GM21360 (cell line): ENCODE measurements around the gene CT45A1.
"Not testable (repeated sequence)": the region's sequence is repeated elsewhere in the genome, so short reads cannot be mapped to it uniquely, and the experiment has no call there.

ENCODE experiments used
- ATAC-seq: cut with Tn5 transposase; IDR thresholded peaks from one replicate; pipeline ENCODE4 v1.9.1; 2021; ENCODE audit warnings: mild to moderate bottlenecking, moderate library complexity; ENCODE audit not compliant: unreplicated experiment

Gene CT45A1

GRCh38 chrX:135713183-135713689, at the start of gene CT45A1:
Gene CT45A1, plus strand, starts transcription at chrX:135713639. Its CDS starts 5,302 bp downstream, at chrX:135718941.
- ATAC-seq: not testable (repeated sequence)

- not testable (repeated sequence) for ATAC-seq
Measured at GRCh38 chrX:135672979-135673378, 40.5 kb upstream of the CT45A1 start.

GRCh38 chrX:135688137-135688536, 25.3 kb upstream of the CT45A1 start:
- ATAC-seq: no peak

GRCh38 chrX:135695471-135695870, 18.0 kb upstream of the CT45A1 start:
- ATAC-seq: no peak

- ATAC-seq: no peak
Measured at GRCh38 chrX:135697601-135698000, 15.8 kb upstream of the CT45A1 start.

- no peak for ATAC-seq
Measured at GRCh38 chrX:135698924-135699323, 14.5 kb upstream of the CT45A1 start.

GRCh38 chrX:135707880-135708279, 5.6 kb upstream of the CT45A1 start:
- no peak for ATAC-seq

GRCh38 chrX:135713795-135714194, 356 bp downstream of the CT45A1 start:
- ATAC-seq: no peak

GRCh38 chrX:135734666-135735065, 21.2 kb downstream of the CT45A1 start:
- not testable (repeated sequence) for ATAC-seq

- no peak for ATAC-seq
Measured at GRCh38 chrX:135737366-135738071, 24.1 kb downstream of the CT45A1 start.

- no peak for ATAC-seq
Measured at GRCh38 chrX:135740681-135741149, 27.3 kb downstream of the CT45A1 start.

- ATAC-seq: no peak
Measured at GRCh38 chrX:135741192-135741715, 27.8 kb downstream of the CT45A1 start.

- ATAC-seq: not testable (repeated sequence)
Measured at GRCh38 chrX:135744739-135745138, 31.3 kb downstream of the CT45A1 start.

- not testable (repeated sequence) for ATAC-seq
Measured at GRCh38 chrX:135768091-135768490, 54.7 kb downstream of the CT45A1 start, which contains the start of gene CT45A3. Gene CT45A3, minus strand, starts transcription at chrX:135768191. Its CDS starts 3,747 bp downstream, at chrX:135764444.
